NB4 (cell line): ENCODE data around the gene ADAMTS7.

ENCODE experiments used
- DNase-seq: peaks from one replicate; pipeline ENCODE4 v3.0.0; 2010; ENCODE audit warnings: low read depth
- H3K4me3 ChIP-seq: one replicate; pipeline ENCODE4 v1.5.1; 2011; ENCODE audit warnings: mild to moderate bottlenecking, low read depth, low read length, moderate library complexity
- CTCF ChIP-seq: IDR thresholded peaks from one replicate; pipeline ENCODE4 v1.5.1; 2012; ENCODE audit warnings: low read depth, low read length
- MAX ChIP-seq: IDR thresholded peaks from 2 replicates; pipeline ENCODE4 v1.6.1; 2011; ENCODE audit warnings: low read depth, low read length
- MYC ChIP-seq: IDR thresholded peaks from 2 replicates; pipeline ENCODE4 v1.6.1; 2011; ENCODE audit warnings: low read depth, low read length
- POLR2A ChIP-seq: IDR thresholded peaks from 2 replicates; pipeline ENCODE4 v1.6.1; 2011; ENCODE audit warnings: mild to moderate bottlenecking; ENCODE audit not compliant: insufficient read length; ENCODE audit errors: extremely low read depth

The ADAMTS7 gene

GRCh38 chr15:78831229-78832207, 20.3 kb upstream of the ADAMTS7 start:
- no peak overlapping the region for H3K4me3 ChIP-seq
- no peak for TF ChIP-seq MYC
- no peak for TF ChIP-seq MAX
- TF ChIP-seq CTCF, result no peak
- TF ChIP-seq POLR2A, result no peak
- DNase-seq, result no peak

GRCh38 chr15:78830514-78831228, 19.4 kb upstream of the ADAMTS7 start:
- DNase-seq, result no peak
- TF ChIP-seq MAX, result no peak
- TF ChIP-seq MYC, result no peak
- no peak for TF ChIP-seq CTCF
- no peak for TF ChIP-seq POLR2A
- H3K4me3 ChIP-seq, result no peak overlapping the region

GRCh38 chr15:78828920-78829319, 17.7 kb upstream of the ADAMTS7 start:
- DNase-seq, result no peak
- no peak overlapping the region for H3K4me3 ChIP-seq
- no peak for TF ChIP-seq MAX
- TF ChIP-seq MYC, result no peak
- TF ChIP-seq CTCF, result no peak
- no peak for TF ChIP-seq POLR2A

GRCh38 chr15:78822514-78822913, 11.2 kb upstream of the ADAMTS7 start:
- DNase-seq, result no peak
- no peak overlapping the region for H3K4me3 ChIP-seq
- TF ChIP-seq POLR2A (no peak), MYC (no peak), CTCF (no peak)

GRCh38 chr15:78811825-78812183, 540 bp upstream of the ADAMTS7 start:
- peak overlapping the region; percentile 46 for H3K4me3 ChIP-seq
- DNase-seq, result no peak
- TF ChIP-seq CTCF, result no peak
- no peak for TF ChIP-seq POLR2A
- no peak for TF ChIP-seq MYC
- no peak for TF ChIP-seq MAX
